HG02840 (cell line): ENCODE data around the gene SCAANT1.

Experiments
- ATAC-seq: cut with Tn5 transposase; IDR thresholded peaks from one replicate; pipeline ENCODE4 v1.9.1; 2021; ENCODE audit warnings: mild to moderate bottlenecking, moderate library complexity, moderate number of reproducible peaks; ENCODE audit not compliant: unreplicated experiment, low FRiP score

SCAANT1 gene

GRCh38 chr3:63911873-63912767, at the start of gene SCAANT1:
TSS of gene SCAANT1 (minus strand) at chr3:63912383.
- ATAC-seq, result peak; percentile 77

- peak; percentile 58 for ATAC-seq
These were observed 49.7 kb upstream of the SCAANT1 start for GRCh38 chr3:63961891-63962290.

- ATAC-seq, result no peak
These were observed 48.0 kb upstream of the SCAANT1 start for GRCh38 chr3:63960048-63960711.

GRCh38 chr3:63959146-63959545, 47.0 kb upstream of the SCAANT1 start:
- no peak for ATAC-seq

GRCh38 chr3:63955830-63956545, 43.8 kb upstream of the SCAANT1 start:
- no peak for ATAC-seq

GRCh38 chr3:63955036-63955650, 43.0 kb upstream of the SCAANT1 start:
- no peak for ATAC-seq

GRCh38 chr3:63954182-63954581, 42.0 kb upstream of the SCAANT1 start:
- ATAC-seq, result no peak

- ATAC-seq, result no peak
These were observed 40.0 kb upstream of the SCAANT1 start for GRCh38 chr3:63952248-63952594.

GRCh38 chr3:63951492-63952247, 39.5 kb upstream of the SCAANT1 start:
- ATAC-seq, result no peak

- ATAC-seq, result no peak
These were observed 38.5 kb upstream of the SCAANT1 start for GRCh38 chr3:63950698-63951097.

- no peak for ATAC-seq
These were observed 36.8 kb upstream of the SCAANT1 start for GRCh38 chr3:63949005-63949404.

GRCh38 chr3:63947594-63947993, 35.4 kb upstream of the SCAANT1 start:
- no peak for ATAC-seq

GRCh38 chr3:63946753-63947152, 34.6 kb upstream of the SCAANT1 start:
- ATAC-seq, result no peak

- ATAC-seq, result no peak
These were observed 33.4 kb upstream of the SCAANT1 start for GRCh38 chr3:63945558-63946096.

GRCh38 chr3:63943678-63944077, 31.5 kb upstream of the SCAANT1 start:
- no peak for ATAC-seq

GRCh38 chr3:63942528-63942927, 30.3 kb upstream of the SCAANT1 start:
- no peak for ATAC-seq

- no peak for ATAC-seq
These were observed 28.2 kb upstream of the SCAANT1 start for GRCh38 chr3:63940389-63940757.

- ATAC-seq, result peak; percentile 53
These were observed 25.8 kb upstream of the SCAANT1 start for GRCh38 chr3:63937661-63938651.

- ATAC-seq, result no peak
These were observed 24.7 kb upstream of the SCAANT1 start for GRCh38 chr3:63936925-63937324.
